Measurements from ENCODE around the gene REM2. TPM values are rescaled to one million over a fixed set of nuclear protein-coding genes. Genes with fewer than 3 reads are reported as not detected.

Gene REM2
- total and polyA plus RNA-seq, 4 donors, result 0.08 to 0.14 (median 0.11) TPM; not detected in 1

DNA sequence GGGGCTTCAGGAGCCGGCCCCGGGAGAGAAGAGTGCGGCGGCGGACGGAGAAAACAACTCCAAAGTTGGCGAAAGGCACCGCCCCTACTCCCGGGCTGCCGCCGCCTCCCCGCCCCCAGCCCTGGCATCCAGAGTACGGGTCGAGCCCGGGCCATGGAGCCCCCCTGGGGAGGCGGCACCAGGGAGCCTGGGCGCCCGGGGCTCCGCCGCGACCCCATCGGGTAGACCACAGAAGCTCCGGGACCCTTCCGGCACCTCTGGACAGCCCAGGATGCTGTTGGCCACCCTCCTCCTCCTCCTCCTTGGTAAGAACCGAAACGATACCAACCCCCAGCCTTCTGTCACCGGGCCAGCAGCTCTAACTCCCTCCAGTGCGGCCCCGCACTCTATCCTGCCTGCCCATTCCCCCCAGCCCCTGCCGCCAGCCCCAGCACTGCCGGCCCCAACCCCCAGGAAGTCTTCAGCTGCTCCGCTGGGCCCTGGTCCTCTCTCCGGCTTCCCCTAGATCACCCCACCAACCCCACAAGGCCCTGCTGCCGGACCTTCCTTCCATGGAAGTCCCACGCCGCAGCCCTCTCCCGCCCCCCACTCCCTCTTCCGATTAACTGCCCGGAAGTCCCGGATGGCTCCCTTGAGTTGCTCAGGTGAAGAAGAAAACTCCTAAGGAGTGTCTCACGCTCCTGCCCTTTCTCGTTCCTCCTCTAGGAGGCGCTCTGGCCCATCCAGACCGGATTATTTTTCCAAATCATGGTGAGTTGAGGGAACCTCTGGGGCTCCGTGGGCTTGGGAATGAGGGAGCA lies 10.8 kb upstream of the REM2 start:
- DNase-seq (ENCODE audit: low spot score), result peak; percentile 88
- peaks cover 8 to 33% (median 27%) of the 10 kb centered on the region in 4 donors for H3K36me3 ChIP-seq (ENCODE audit: control insufficient read depth in 4 of 4, insufficient read depth in 3 of 4, low read depth in 1 of 4, low read length in 3 of 4)
- peak overlapping the region; percentile 98 to 99 for H3K27ac ChIP-seq (ENCODE audit: low read depth in 1 of 2, low read length in 2 of 2)
- no peaks in the 10 kb centered on the region for H3K9me3 ChIP-seq (ENCODE audit: control insufficient read depth in 4 of 4, low read length in 3 of 4)
- H3K4me1 ChIP-seq (ENCODE audit: control insufficient read depth in 4 of 4, insufficient read depth in 4 of 4, low read length in 3 of 4), result peaks cover 2 to 15% (median 9%) of the 10 kb centered on the region in 4 donors
- no peaks in the 10 kb centered on the region for H3K27me3 ChIP-seq (ENCODE audit: control insufficient read depth in 4 of 4, insufficient read depth in 4 of 4, low read length in 3 of 4)
- under 1% methylated on average over 45 of the region's 45 CpGs for WGBS
- H3K4me3 ChIP-seq (ENCODE audit: low read depth in 1 of 3, low read length in 3 of 3), result peak overlapping the region; percentile 83 to 95 (median 94)
- peak overlapping the region; percentile 70 to 75 for H3K9ac ChIP-seq (ENCODE audit: low read depth in 1 of 2, low read length in 2 of 2)
- TF ChIP-seq ZBTB33 (IDR thresholded peaks at IDR 0.05), result no peak
- peak; percentile 86 to 87 for TF ChIP-seq RAD21 (IDR thresholded peaks at IDR 0.05)
- TF ChIP-seq, protein P1, sequence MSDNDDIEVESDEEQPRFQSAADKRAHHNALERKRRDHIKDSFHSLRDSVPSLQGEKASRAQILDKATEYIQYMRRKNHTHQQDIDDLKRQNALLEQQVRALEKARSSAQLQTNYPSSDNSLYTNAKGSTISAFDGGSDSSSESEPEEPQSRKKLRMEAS (IDR thresholded peaks at IDR 0.05), result no peak
- TF ChIP-seq TAF1 (conservative IDR thresholded peaks at IDR 0.05), result no peak
- TF ChIP-seq FOXA1 (IDR thresholded peaks at IDR 0.05), result no peak
- TF ChIP-seq CTCF (IDR thresholded peaks at IDR 0.05; ENCODE audit: low read depth, low read length, missing input control), result peak; percentile 95
- TF ChIP-seq SP1 (IDR thresholded peaks at IDR 0.05), result no peak
- TF ChIP-seq EGR1 (IDR thresholded peaks at IDR 0.05; ENCODE audit: low read depth in 2 of 2), result no peak
- TF ChIP-seq, protein P2, sequence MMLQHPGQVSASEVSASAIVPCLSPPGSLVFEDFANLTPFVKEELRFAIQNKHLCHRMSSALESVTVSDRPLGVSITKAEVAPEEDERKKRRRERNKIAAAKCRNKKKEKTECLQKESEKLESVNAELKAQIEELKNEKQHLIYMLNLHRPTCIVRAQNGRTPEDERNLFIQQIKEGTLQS (IDR thresholded peaks at IDR 0.05), result no peak
- peak in 1 of 2 donors; percentile 15 for TF ChIP-seq RXRA (IDR thresholded peaks at IDR 0.05)
- no peak for TF ChIP-seq FOXA2 (IDR thresholded peaks at IDR 0.05)
- TF ChIP-seq HNF4A (conservative IDR thresholded peaks at IDR 0.05), result peak in 1 of 2 donors; percentile 18
- TF ChIP-seq JUND (IDR thresholded peaks at IDR 0.05), result no peak

DNA sequence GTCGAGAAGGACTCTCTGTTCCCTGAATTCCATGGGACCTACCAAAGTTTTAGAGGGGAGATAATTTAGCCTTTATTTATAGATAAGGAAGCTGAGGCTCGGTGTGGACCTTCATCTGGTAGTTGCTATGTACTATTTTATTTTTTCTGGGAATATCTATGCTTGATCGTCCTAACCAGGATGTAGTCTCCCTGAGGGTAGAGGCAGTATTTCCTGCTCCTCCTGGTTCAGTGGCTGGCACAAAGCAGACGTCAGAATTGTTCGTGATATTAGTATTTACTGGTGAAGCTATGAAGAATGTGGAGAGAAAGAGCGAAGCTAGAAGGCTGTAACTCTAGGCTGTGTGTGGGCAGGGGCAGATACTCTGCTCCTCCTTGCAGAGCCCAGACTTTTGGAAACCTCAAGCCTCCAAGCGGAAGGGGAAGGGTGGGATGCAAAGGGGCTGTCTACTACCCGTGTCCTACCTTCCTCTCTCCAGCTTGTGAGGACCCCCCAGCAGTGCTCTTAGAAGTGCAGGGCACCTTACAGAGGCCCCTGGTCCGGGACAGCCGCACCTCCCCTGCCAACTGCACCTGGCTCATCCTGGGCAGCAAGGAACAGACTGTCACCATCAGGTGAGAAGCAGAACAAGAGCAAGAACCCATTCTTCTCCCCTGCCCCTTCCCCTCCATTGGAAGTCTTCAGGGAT lies 10.0 kb upstream of the REM2 start:
- Histone ChIP-seq H3K27me3 (ENCODE audit: control insufficient read depth in 4 of 4, insufficient read depth in 4 of 4, low read length in 3 of 4) (no peaks in the 10 kb centered on the region), H3K36me3 (ENCODE audit: control insufficient read depth in 4 of 4, insufficient read depth in 3 of 4, low read depth in 1 of 4, low read length in 3 of 4) (peaks cover 8 to 40% (median 34%) of the 10 kb centered on the region in 4 donors), H3K9ac (ENCODE audit: low read depth in 1 of 2, low read length in 2 of 2) (peak overlapping the region; percentile 47 to 70), H3K9me3 (ENCODE audit: control insufficient read depth in 4 of 4, low read length in 3 of 4) (no peaks in the 10 kb centered on the region), H3K4me3 (ENCODE audit: low read depth in 1 of 3, low read length in 3 of 3) (peak overlapping the region; percentile 83 to 95 (median 94)), H3K27ac (ENCODE audit: low read depth in 1 of 2, low read length in 2 of 2) (peak overlapping the region; percentile 98 to 99), H3K4me1 (ENCODE audit: control insufficient read depth in 4 of 4, insufficient read depth in 4 of 4, low read length in 3 of 4) (peaks cover 2 to 15% (median 9%) of the 10 kb centered on the region in 4 donors)
- no peak for DNase-seq (ENCODE audit: low spot score)
- 58% methylated on average over 10 of the region's 10 CpGs for WGBS
- TF ChIP-seq CTCF (IDR thresholded peaks at IDR 0.05; ENCODE audit: low read depth, low read length, missing input control) (no peak), YY1 (IDR thresholded peaks at IDR 0.05) (no peak), FOXA2 (IDR thresholded peaks at IDR 0.05) (no peak), FOXA1 (IDR thresholded peaks at IDR 0.05) (no peak), TAF1 (conservative IDR thresholded peaks at IDR 0.05) (no peak), HNF4G (IDR thresholded peaks at IDR 0.05) (no peak), SP1 (IDR thresholded peaks at IDR 0.05) (no peak), RXRA (IDR thresholded peaks at IDR 0.05) (no peak), JUND (IDR thresholded peaks at IDR 0.05) (no peak), GABPA (IDR thresholded peaks at IDR 0.05 in 1 of 2, conservative IDR thresholded peaks at IDR 0.05 in 1 of 2) (no peak), HNF4A (conservative IDR thresholded peaks at IDR 0.05) (no peak), ZBTB33 (IDR thresholded peaks at IDR 0.05) (no peak), RAD21 (IDR thresholded peaks at IDR 0.05) (no peak), NR2F2 (IDR thresholded peaks at IDR 0.05) (no peak)
- TF ChIP-seq, protein P2 (IDR thresholded peaks at IDR 0.05), result no peak
- TF ChIP-seq, protein P1 (IDR thresholded peaks at IDR 0.05), result no peak

Data from liver (tissue), 9 donors.